ENCODE data around the gene NHERF2.

The NHERF2 gene

DNA sequence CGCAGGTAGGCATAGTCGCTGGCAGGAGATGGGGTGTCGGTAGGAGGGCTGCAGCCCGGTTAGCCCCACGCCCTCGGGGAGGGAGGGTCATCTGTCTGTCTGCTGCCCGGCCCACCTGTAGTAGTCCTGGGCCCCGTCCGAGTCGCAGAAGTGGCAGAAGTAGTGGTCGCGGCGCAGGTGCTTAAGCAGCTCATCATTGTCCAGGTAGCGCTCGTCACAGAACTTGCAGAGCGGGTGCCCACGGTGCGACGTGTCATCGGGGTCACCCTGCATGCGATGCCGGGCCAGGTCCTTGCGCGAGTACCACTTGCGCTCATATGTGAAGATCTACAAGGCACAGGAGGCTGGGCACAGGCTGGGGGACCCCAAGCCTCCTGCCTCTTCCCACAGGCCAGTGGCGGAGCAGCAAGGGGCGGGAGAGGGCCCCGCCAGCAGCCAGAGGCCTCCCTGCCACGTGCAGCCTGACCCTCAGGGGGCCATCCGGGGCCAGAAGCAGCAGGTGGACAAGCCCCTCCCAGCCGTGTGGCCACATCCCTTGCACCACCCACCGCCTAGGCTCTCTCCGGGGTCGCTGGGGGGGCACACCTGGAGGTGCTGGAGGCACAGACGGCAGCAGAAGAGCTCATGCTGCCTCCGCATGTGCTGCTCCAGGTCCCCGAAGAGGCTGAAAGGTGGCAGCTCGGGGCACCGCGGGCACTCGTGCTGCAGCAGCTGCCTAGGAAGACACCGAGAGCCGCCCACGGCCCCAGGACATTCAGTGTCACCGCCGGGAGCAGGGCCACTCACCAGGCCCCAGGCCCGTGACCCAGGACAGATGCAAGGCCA is 24.1 kb upstream of the NHERF2 start:
- no peak overlapping the region for H2AFZ ChIP-seq (ENCODE audit: low read depth, low read length, severe bottlenecking)
- H3K27me3 ChIP-seq (ENCODE audit: low read length), result no peaks in the 10 kb centered on the region
- peaks cover 44% of the 10 kb centered on the region for H3K79me2 ChIP-seq (ENCODE audit: insufficient read depth, low read length)
- no peaks in the 10 kb centered on the region; the same call in 1 of the 2 replicates for H4K20me1 ChIP-seq (ENCODE audit: low read depth, low read length)
- no peak overlapping the region for H3K27ac ChIP-seq (ENCODE audit: low read depth, low read length)
- H3F3A ChIP-seq (ENCODE audit: insufficient read depth), result no peaks in the 10 kb centered on the region
- no peaks in the 10 kb centered on the region for H3K9me3 ChIP-seq (ENCODE audit: insufficient read depth, low read length)
- H3K36me3 ChIP-seq (ENCODE audit: low read length), result no peaks in the 10 kb centered on the region
- no peak overlapping the region for H3K9ac ChIP-seq (ENCODE audit: low read length)
- no peak overlapping the region for H3K4me3 ChIP-seq (ENCODE audit: insufficient read depth, low read length, poor library complexity, severe bottlenecking)
- no peaks in the 10 kb centered on the region for H3K9me2 ChIP-seq (replicated peaks; ENCODE audit: insufficient read depth, low read length)
- H3K4me2 ChIP-seq (ENCODE audit: low read depth, low read length, poor library complexity, severe bottlenecking), result no peak overlapping the region
- no peak for TF ChIP-seq EZH2phosphoT487 (conservative IDR thresholded peaks at IDR 0.05; ENCODE audit: low read length)
- TF ChIP-seq, protein P1, sequence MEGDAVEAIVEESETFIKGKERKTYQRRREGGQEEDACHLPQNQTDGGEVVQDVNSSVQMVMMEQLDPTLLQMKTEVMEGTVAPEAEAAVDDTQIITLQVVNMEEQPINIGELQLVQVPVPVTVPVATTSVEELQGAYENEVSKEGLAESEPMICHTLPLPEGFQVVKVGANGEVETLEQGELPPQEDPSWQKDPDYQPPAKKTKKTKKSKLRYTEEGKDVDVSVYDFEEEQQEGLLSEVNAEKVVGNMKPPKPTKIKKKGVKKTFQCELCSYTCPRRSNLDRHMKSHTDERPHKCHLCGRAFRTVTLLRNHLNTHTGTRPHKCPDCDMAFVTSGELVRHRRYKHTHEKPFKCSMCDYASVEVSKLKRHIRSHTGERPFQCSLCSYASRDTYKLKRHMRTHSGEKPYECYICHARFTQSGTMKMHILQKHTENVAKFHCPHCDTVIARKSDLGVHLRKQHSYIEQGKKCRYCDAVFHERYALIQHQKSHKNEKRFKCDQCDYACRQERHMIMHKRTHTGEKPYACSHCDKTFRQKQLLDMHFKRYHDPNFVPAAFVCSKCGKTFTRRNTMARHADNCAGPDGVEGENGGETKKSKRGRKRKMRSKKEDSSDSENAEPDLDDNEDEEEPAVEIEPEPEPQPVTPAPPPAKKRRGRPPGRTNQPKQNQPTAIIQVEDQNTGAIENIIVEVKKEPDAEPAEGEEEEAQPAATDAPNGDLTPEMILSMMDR (IDR thresholded peaks at IDR 0.05; ENCODE audit: insufficient read depth, low read length, poor library complexity, severe bottlenecking), result no peak

DNA sequence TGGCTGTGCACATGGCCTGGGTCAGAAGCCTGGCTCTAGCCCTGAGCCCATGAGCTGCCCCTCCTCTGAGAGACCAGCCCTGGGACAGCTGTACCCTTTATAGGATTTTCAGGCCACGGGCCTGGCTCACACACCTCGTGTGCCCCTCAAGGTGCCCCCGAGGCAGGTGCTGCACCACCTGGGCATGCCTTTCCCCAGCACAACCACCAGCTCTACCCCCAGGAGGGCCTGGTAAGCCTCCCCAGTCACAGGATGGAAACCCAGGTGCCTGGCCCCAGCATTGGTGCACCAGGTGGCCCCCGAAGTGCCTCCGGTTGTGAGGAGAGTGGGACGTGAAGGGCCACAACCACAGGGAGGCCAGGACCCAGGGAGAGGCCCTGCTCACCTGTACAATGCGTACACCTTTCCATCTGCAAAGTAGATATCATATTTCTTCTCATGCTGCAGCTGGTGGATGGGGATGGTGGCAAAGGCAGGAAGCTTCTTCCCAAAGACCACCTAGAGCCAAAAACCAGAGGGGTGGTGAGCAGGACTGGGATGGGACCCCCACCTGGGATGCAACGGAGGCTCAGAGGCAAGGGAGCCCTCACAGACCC is 23.4 kb upstream of the NHERF2 start:
- H3K36me3 ChIP-seq (ENCODE audit: low read length), result no peaks in the 10 kb centered on the region
- H3K79me2 ChIP-seq (ENCODE audit: insufficient read depth, low read length), result peaks cover 51% of the 10 kb centered on the region
- no peaks in the 10 kb centered on the region; the same call in 1 of the 2 replicates for H4K20me1 ChIP-seq (ENCODE audit: low read depth, low read length)

DNA sequence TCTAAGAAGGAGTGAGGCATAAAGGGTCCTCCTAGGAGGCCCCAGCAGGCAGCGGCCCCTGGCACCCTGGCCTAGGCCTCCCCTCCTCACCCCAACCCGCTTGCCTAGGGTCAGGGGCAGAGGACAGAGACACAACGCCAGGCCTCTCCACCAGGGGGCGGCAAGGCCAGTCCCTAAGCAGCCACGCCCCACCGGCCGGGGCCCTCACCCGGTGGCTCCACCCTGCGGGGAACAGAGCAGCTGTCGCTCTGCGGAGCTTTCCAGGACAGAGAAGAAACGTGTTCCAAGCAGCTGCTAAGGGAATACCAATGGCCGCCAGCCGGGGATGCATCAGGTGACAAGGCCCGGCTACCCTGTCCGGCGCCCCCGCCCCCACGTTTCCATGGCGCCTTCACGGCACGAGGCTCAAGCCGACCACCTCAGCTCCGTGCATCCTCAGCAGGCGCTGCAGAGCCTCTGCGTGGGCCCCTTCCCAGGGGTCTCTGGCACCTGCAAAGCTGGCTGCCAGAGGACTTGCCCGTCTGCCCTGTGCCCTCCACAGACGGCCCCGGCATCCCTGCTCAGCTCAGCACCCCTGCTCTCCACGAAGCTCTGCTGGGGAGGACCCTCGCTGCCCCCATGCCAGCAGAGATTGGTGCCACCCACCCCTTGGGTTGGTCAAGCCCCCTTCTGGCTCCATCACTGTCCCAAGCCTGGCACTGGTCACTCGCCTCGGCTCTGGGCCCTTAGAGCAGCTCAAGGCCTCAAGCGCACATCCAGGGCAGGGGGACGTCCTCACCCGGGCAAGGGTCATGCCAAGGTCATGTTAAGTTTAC is 22.7 kb upstream of the NHERF2 start:
- peaks cover 58% of the 10 kb centered on the region for H3K79me2 ChIP-seq (ENCODE audit: insufficient read depth, low read length)
- no peaks in the 10 kb centered on the region for H3K27me3 ChIP-seq (ENCODE audit: low read length)
- no peak overlapping the region for H3K27ac ChIP-seq (ENCODE audit: low read depth, low read length)
- H3K4me2 ChIP-seq (ENCODE audit: low read depth, low read length, poor library complexity, severe bottlenecking), result no peak overlapping the region
- TF ChIP-seq, protein P1 (IDR thresholded peaks at IDR 0.05; ENCODE audit: insufficient read depth, low read length, poor library complexity, severe bottlenecking), result peak; percentile 97
- TF ChIP-seq EZH2phosphoT487 (conservative IDR thresholded peaks at IDR 0.05; ENCODE audit: low read length), result no peak
- H3K4me3 ChIP-seq (ENCODE audit: insufficient read depth, low read length, poor library complexity, severe bottlenecking), result no peak overlapping the region
- H3F3A ChIP-seq (ENCODE audit: insufficient read depth), result 0 out of 2 replicates have a peak, but pooled peaks cover 3% of the 10 kb centered on the region
- no peaks in the 10 kb centered on the region; the same call in 1 of the 2 replicates for H4K20me1 ChIP-seq (ENCODE audit: low read depth, low read length)
- H2AFZ ChIP-seq (ENCODE audit: low read depth, low read length, severe bottlenecking), result no peak overlapping the region
- no peak overlapping the region for H3K9ac ChIP-seq (ENCODE audit: low read length)
- no peaks in the 10 kb centered on the region for H3K36me3 ChIP-seq (ENCODE audit: low read length)
- no peaks in the 10 kb centered on the region for H3K9me2 ChIP-seq (replicated peaks; ENCODE audit: insufficient read depth, low read length)
- no peaks in the 10 kb centered on the region for H3K9me3 ChIP-seq (ENCODE audit: insufficient read depth, low read length)

More for the DNA sequence above, 23.4 kb upstream of the NHERF2 start:
- TF ChIP-seq EZH2phosphoT487 (conservative IDR thresholded peaks at IDR 0.05; ENCODE audit: low read length), result no peak
- TF ChIP-seq, protein P1 (IDR thresholded peaks at IDR 0.05; ENCODE audit: insufficient read depth, low read length, poor library complexity, severe bottlenecking), result no peak
- Histone ChIP-seq H3K4me2 (ENCODE audit: low read depth, low read length, poor library complexity, severe bottlenecking) (no peak overlapping the region), H3K27ac (ENCODE audit: low read depth, low read length) (no peak overlapping the region), H3F3A (ENCODE audit: insufficient read depth) (0 out of 2 replicates have a peak, but pooled peaks cover under 1% of the 10 kb centered on the region), H3K9ac (ENCODE audit: low read length) (no peak overlapping the region), H3K9me3 (ENCODE audit: insufficient read depth, low read length) (no peaks in the 10 kb centered on the region), H3K9me2 (replicated peaks; ENCODE audit: insufficient read depth, low read length) (no peaks in the 10 kb centered on the region), H2AFZ (ENCODE audit: low read depth, low read length, severe bottlenecking) (no peak overlapping the region), H3K4me3 (ENCODE audit: insufficient read depth, low read length, poor library complexity, severe bottlenecking) (no peak overlapping the region), H3K27me3 (ENCODE audit: low read length) (no peaks in the 10 kb centered on the region)
